Psoas muscle (tissue), 8 donors: ENCODE measurements around the gene PIGK. TPM values are rescaled to one million over a fixed set of nuclear protein-coding genes. Genes with fewer than 3 reads are reported as not detected.

ENCODE experiments used
- ATAC-seq, 4 donors: fragments of 200-7000 bp; cut with Tn5 transposase; one replicate each; pipeline ENCODE4 v1.9.1; 2020; ENCODE audit warnings: moderate library complexity in 3 of 4, mild to moderate bottlenecking in 2 of 4
- DNase-seq, 2 donors: peaks; one replicate each; pipeline ENCODE4 v3.0.0-alpha.2; 2020
- H3K27ac ChIP-seq: fragments of 200-600 bp; one replicate; pipeline ENCODE4 v1.8.0; 2022
- H3K27me3 ChIP-seq, 3 donors: fragments of 200-600 bp in 1 of 3; one replicate each; pipeline versions ENCODE4 v1.6.1 to v1.8.0; 2013 to 2022; ENCODE audit warnings: low read length in 2 of 3, mild to moderate bottlenecking in 2 of 3, moderate library complexity in 1 of 3; ENCODE audit not compliant: insufficient read depth in 3 of 3
- H3K36me3 ChIP-seq, 2 donors: fragments of 200-600 bp in 1 of 2; one replicate each; pipeline versions ENCODE4 v1.6.1 to v1.8.0; 2013 to 2022; ENCODE audit warnings: low read depth in 1 of 2, mild to moderate bottlenecking in 1 of 2, moderate library complexity in 1 of 2; ENCODE audit not compliant: insufficient read depth in 1 of 2
- H3K4me1 ChIP-seq: fragments of 200-600 bp; one replicate; pipeline ENCODE4 v1.8.0; 2022
- H3K4me3 ChIP-seq: fragments of 200-600 bp; one replicate; pipeline ENCODE4 v1.8.0; 2022; ENCODE audit warnings: mild to moderate bottlenecking
- H3K9me3 ChIP-seq: fragments of 200-600 bp; one replicate; pipeline ENCODE4 v1.8.0; 2022
- CTCF ChIP-seq: fragments of 200-600 bp; IDR thresholded peaks from one replicate; pipeline ENCODE4 v1.8.0; 2022; ENCODE audit warnings: antibody characterized with exemption
- WGBS, 3 donors: extraction: QIAGEN DNeasy Blood & Tissue Kit; methylation state at CpG; one replicate each; pipeline versions ENCODE4 v1.1.6 to v1.1.7; 2013; 5-methylcytosine and 5-hydroxymethylcytosine counted together
- intact Hi-C, 2 donors: fragments of 100-400 bp; cut with DNase I; formaldehyde crosslinking; loops; one replicate each; pipeline versions ENCODE4 v1.11.0 to v1.14.2; 2022
- polyA plus RNA-seq, 3 donors: library from polyadenylated mRNA; stranded (reverse); fragments of 200-250 nt; gene quantifications; one replicate each; pipeline ENCODE4 v1.2.3, GENCODE V29; 2013
- total RNA-seq, 4 donors: library from RNA; stranded (reverse); fragmentation: NEBNext Ultra II Directional in 2 of 4; extraction: Animal tissue kit (Norgen Biotek cat#: 25700) in 2 of 4; gene quantifications; one replicate each; pipeline versions ENCODE4 v1.2.1 to v1.2.4, GENCODE V29; 2021 to 2023
- donor health status: healthy with polysubstance abuse.
- donor health status: DM: no; HTN: no; CAD: no; lungs with moderate emphysema.
- donor health status: Bipolar disorder and iron deficiency.
- donor health status: healthy.
- donor health status: DM: yes; HTN: yes; CAD: no.
- donor health status: DM: no; HTN: no; CAD: no.
- donor health status: DM: no; HTN: no; CAD: no.
- donor health status: DM: yes; HTN: yes; CAD: no.

Gene PIGK
- total and polyA plus RNA-seq, 7 donors: 4.8 to 13.2 (median 11.8) TPM

GRCh38 chr1:77089756-77090155, 129.5 kb downstream of the PIGK start:
- no peak overlapping the region for H3K27ac ChIP-seq
- H3K9me3 ChIP-seq: no peaks in the 10 kb centered on the region
- WGBS, 3 donors: 59 to 66% (median 65%) methylated on average over 2 of the region's 2 CpGs
- H3K36me3 ChIP-seq: no peaks in the 10 kb centered on the region
- intact Hi-C loops: no loop called here
- DNase-seq (no peak), ATAC-seq (no peak)
- H3K27me3 ChIP-seq: no peaks in the 10 kb centered on the region
- no peak overlapping the region for H3K4me3 ChIP-seq
- no peak for TF ChIP-seq CTCF
- no peaks in the 10 kb centered on the region for H3K4me1 ChIP-seq

GRCh38 chr1:77085109-77085508, 134.1 kb downstream of the PIGK start:
- DNase-seq (no peak), ATAC-seq (no peak)
- H3K9me3 ChIP-seq: no peaks in the 10 kb centered on the region
- no peak overlapping the region for H3K27ac ChIP-seq
- no peaks in the 10 kb centered on the region for H3K4me1 ChIP-seq
- no peak overlapping the region for H3K4me3 ChIP-seq
- 84 to 88% (median 85%) methylated on average over 1 of the region's 1 CpG for WGBS, 3 donors
- H3K36me3 ChIP-seq: no peaks in the 10 kb centered on the region
- intact Hi-C loops: no loop called here
- no peak for TF ChIP-seq CTCF
- no peaks in the 10 kb centered on the region for H3K27me3 ChIP-seq

DNA sequence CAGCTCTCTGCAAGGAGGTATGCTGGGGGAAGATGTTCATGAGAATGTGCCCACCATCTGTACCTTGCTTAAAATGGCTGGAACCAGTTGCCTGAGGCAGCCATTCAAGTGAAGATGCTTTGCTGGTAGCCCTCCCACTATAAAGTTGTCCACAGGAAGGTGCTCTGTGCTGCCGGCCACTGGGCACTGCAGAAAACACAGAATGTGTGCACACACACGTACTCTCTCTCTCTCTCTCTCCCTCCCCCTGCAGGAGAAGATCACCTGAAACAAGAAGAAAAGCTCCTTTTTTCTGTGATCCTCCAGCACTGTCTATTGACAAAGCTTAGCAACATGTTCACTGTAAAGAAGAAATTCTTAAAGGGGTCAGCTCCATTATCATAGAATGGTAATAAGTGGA, 134.8 kb downstream of the PIGK start:
- H3K36me3 ChIP-seq: no peaks in the 10 kb centered on the region
- no peak overlapping the region for H3K4me3 ChIP-seq
- no peak for TF ChIP-seq CTCF
- DNase-seq: no peak
- H3K9me3 ChIP-seq: no peaks in the 10 kb centered on the region
- intact Hi-C loops: no loop called here
- ATAC-seq: no peak
- 75 to 83% (median 81%) methylated on average over 2 of the region's 2 CpGs for WGBS, 3 donors
- H3K4me1 ChIP-seq: no peaks in the 10 kb centered on the region
- no peak overlapping the region for H3K27ac ChIP-seq
- H3K27me3 ChIP-seq: no peaks in the 10 kb centered on the region

DNA sequence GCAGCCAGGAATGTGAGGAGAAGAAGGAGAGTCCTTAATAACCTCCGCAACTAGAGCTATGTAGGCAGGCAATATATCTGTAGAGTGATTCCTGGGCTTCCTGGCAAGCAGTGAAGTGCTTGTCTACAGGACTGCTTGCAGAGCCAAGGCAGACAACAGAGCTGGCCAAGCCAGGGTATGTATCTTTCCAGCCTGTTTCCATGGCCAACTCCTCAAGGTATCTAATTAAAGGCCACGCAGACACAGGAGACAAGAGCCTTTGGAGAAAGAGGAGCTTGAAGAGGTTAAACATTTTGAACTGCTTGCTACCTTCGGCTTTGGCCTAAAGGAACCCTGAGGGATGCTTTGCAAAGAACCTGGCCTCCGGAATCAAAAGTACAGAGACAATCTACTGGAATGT, 137.4 kb downstream of the PIGK start:
- intact Hi-C loops: no loop called here
- no peak overlapping the region for H3K27ac ChIP-seq
- no peaks in the 10 kb centered on the region for H3K9me3 ChIP-seq
- peaks cover 0 to 2% (median 0%) of the 10 kb centered on the region in 3 donors for H3K27me3 ChIP-seq
- H3K4me3 ChIP-seq: no peak overlapping the region
- no peaks in the 10 kb centered on the region for H3K4me1 ChIP-seq
- H3K36me3 ChIP-seq: no peaks in the 10 kb centered on the region
- WGBS, 3 donors: 41 to 60% (median 45%) methylated on average over 4 of the region's 4 CpGs
- ATAC-seq (no peak), DNase-seq (no peak)
- no peak for TF ChIP-seq CTCF

DNA sequence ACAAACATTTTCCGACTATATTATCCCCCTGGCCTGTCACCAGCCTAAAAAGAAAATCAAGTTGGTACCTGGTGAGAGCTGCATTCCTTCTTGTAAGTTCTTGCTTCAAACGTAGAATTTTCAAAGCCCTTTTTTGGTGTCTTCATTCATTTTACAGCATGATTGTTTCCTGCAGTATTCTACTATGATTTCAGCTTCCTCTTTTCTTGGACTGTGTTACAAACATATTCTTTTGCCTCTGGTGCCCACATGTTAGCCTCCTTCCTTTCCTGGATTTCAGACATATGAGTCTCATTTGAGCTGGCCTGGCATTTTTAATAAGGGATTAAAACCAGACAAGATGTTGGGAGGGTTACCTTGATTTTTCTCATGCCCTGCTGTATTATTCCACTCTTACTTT, 142.5 kb downstream of the PIGK start:
- no peak for TF ChIP-seq CTCF
- no peaks in the 10 kb centered on the region for H3K4me1 ChIP-seq
- H3K9me3 ChIP-seq: no peaks in the 10 kb centered on the region
- H3K4me3 ChIP-seq: no peak overlapping the region
- H3K27ac ChIP-seq: no peak overlapping the region
- DNase-seq (no peak), ATAC-seq (no peak)
- intact Hi-C loops: no loop called here
- H3K27me3 ChIP-seq: peaks cover 0 to 2% (median 0%) of the 10 kb centered on the region in 3 donors
- no peaks in the 10 kb centered on the region for H3K36me3 ChIP-seq
- WGBS, 3 donors: 70 to 73% (median 72%) methylated on average over 2 of the region's 2 CpGs
